Stomach (tissue), 4 donors: ENCODE data around the gene PRKCB.

ENCODE experiments used
- POLR2A ChIP-seq, 4 donors: fragments of 450-650 bp; IDR thresholded peaks; one replicate each; pipeline ENCODE4 v1.6.1; 2016; ENCODE audit warnings: antibody characterized with exemption in 4 of 4, control low read depth in 2 of 4, mild to moderate bottlenecking in 1 of 4, moderate library complexity in 1 of 4
- POLR2AphosphoS5 ChIP-seq, 3 donors: sonication (generic); formaldehyde crosslinking; IDR thresholded peaks; one replicate each; pipeline ENCODE4 v1.6.1; 2016; ENCODE audit warnings: antibody characterized with exemption in 3 of 3
- TF ChIP-seq, protein P1 (sequence below), 7 experiments: fragments of 450-650 bp in 4 of 7; fragments of 200-600 bp in 3 of 7; sonication (generic) in 3 of 7; IDR thresholded peaks; one replicate each; pipeline ENCODE4 v1.5.1; 2016 to 2019; ENCODE audit warnings: antibody characterized with exemption in 7 of 7, control low read depth in 2 of 7, mild to moderate bottlenecking in 1 of 7

DNA sequence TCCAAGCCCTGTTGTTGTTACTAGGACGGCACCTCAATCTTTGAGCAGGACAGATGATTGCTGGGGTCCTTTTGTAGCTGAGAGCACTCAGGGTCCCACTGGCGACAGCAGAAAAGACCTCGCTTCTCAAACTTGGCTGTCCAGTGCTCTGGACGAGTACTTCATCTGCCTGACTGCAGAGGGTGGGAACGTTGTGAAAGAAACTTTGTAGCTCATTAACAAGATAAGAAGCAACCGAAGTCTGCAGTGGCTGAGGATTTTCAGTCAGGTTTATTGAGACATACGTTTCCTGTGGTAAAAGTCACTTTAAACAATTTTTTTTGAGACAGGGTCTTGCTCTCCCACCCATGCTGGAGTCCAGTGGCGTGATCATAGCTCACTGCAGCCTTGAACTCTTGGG, 191.7 kb downstream of the PRKCB start:
- TF ChIP-seq, protein P1, sequence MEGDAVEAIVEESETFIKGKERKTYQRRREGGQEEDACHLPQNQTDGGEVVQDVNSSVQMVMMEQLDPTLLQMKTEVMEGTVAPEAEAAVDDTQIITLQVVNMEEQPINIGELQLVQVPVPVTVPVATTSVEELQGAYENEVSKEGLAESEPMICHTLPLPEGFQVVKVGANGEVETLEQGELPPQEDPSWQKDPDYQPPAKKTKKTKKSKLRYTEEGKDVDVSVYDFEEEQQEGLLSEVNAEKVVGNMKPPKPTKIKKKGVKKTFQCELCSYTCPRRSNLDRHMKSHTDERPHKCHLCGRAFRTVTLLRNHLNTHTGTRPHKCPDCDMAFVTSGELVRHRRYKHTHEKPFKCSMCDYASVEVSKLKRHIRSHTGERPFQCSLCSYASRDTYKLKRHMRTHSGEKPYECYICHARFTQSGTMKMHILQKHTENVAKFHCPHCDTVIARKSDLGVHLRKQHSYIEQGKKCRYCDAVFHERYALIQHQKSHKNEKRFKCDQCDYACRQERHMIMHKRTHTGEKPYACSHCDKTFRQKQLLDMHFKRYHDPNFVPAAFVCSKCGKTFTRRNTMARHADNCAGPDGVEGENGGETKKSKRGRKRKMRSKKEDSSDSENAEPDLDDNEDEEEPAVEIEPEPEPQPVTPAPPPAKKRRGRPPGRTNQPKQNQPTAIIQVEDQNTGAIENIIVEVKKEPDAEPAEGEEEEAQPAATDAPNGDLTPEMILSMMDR (IDR thresholded peaks at IDR 0.05): no peak
- TF ChIP-seq POLR2AphosphoS5 (IDR thresholded peaks at IDR 0.05): no peak
- no peak for TF ChIP-seq POLR2A (IDR thresholded peaks at IDR 0.05)
